H1 (cell line): ENCODE results near the gene DGCR6. TPM values are rescaled to one million over a fixed set of nuclear protein-coding genes. Genes with fewer than 3 reads are reported as not detected.

Source experiments
- CHD1 ChIP-seq: IDR thresholded peaks from 2 replicates; pipeline ENCODE4 v1.6.1; 2012; ENCODE audit warnings: low read depth, low read length, improper control_type of control experiment
- CHD2 ChIP-seq: IDR thresholded peaks from 2 replicates; pipeline ENCODE4 v1.6.1; 2012; ENCODE audit warnings: low read length, improper control_type of control experiment
- FOSL1 ChIP-seq: IDR thresholded peaks from 2 replicates; pipeline ENCODE4 v1.6.1; 2011; ENCODE audit warnings: mild to moderate bottlenecking, low read depth, low read length, moderate library complexity; ENCODE audit not compliant: insufficient read depth
- HDAC6 ChIP-seq: IDR thresholded peaks from one replicate; pipeline ENCODE4 v1.7.1; 2012; ENCODE audit warnings: low read depth, mild to moderate bottlenecking, inconsistent platforms, low read length, moderate library complexity
- KDM1A ChIP-seq: fragments of 200-600, 300-600 bp; sonication (generic); IDR thresholded peaks from 2 replicates; pipeline ENCODE4 v1.7.1; 2016; ENCODE audit warnings: mild to moderate bottlenecking, low read length, borderline replicate concordance
- PHF8 ChIP-seq: fragments of 200-600 bp; sonication (generic); conservative IDR thresholded peaks from 2 replicates; pipeline ENCODE4 v1.7.1; 2012; ENCODE audit warnings: low read depth, mild to moderate bottlenecking, inconsistent platforms, low read length, moderate library complexity
- POLR2A ChIP-seq, 2 experiments: IDR thresholded peaks; 1 replicate in 1 of 2; 2 replicates in 1 of 2; pipeline ENCODE4 v1.6.1; 2011; ENCODE audit warnings: low read depth in 2 of 2, low read length in 2 of 2, mild to moderate bottlenecking in 2 of 2; ENCODE audit errors: control extremely low read depth in 1 of 2
- SRF ChIP-seq: IDR thresholded peaks from 2 replicates; pipeline ENCODE4 v1.6.1; 2011; ENCODE audit warnings: mild to moderate bottlenecking, low read depth, low read length, moderate library complexity
- TAF1 ChIP-seq: IDR thresholded peaks from 2 replicates; pipeline ENCODE4 v1.6.1; 2011; ENCODE audit warnings: mild to moderate bottlenecking, low read depth, low read length
- polyA plus RNA-seq, 7 experiments: library from polyadenylated mRNA; depleted of rRNA in 3 of 7; stranded (reverse) in 5 of 7; unstranded in 2 of 7; fragments of >200 nt in 5 of 7; fragments of 200-250 nt in 2 of 7; gene quantifications; 1 replicate in 5 of 7; 2 replicates in 1 of 7; 4 replicates in 1 of 7; pipeline versions ENCODE4 v1.2.1 to v1.2.3, GENCODE V29; 2011 to 2013; ENCODE audit warnings: missing spikeins in 2 of 7, mixed read lengths in 2 of 7
- total RNA-seq: library from RNA; stranded (reverse); fragmentation: NEBNext Ultra II Directional; extraction: Animal tissue kit (Norgen Biotek cat#: 25700); gene quantifications from 2 replicates; pipeline ENCODE4 v1.2.1, GENCODE V29; 2021
- TF ChIP-seq, protein P1 (sequence below): IDR thresholded peaks from 2 replicates; pipeline ENCODE4 v1.6.1; 2012; ENCODE audit warnings: low read length, inconsistent platforms
- TF ChIP-seq, protein P2 (sequence below), 3 experiments: IDR thresholded peaks; 1 replicate in 2 of 3; 2 replicates in 1 of 3; pipeline versions ENCODE4 v1.5.1 to v1.6.1; 2011; ENCODE audit warnings: low read length in 3 of 3, mild to moderate bottlenecking in 3 of 3, inconsistent platforms in 2 of 3, low read depth in 1 of 3, moderate library complexity in 1 of 3; ENCODE audit not compliant: insufficient read depth in 1 of 3; ENCODE audit errors: control extremely low read depth in 1 of 3

DGCR6 gene
- total and polyA plus RNA-seq, 2 of the 8 experiments (the other 6 are each of a cell fraction or from before 2014, with no cell fraction given) = 0.82 to 1.7 TPM

DNA sequence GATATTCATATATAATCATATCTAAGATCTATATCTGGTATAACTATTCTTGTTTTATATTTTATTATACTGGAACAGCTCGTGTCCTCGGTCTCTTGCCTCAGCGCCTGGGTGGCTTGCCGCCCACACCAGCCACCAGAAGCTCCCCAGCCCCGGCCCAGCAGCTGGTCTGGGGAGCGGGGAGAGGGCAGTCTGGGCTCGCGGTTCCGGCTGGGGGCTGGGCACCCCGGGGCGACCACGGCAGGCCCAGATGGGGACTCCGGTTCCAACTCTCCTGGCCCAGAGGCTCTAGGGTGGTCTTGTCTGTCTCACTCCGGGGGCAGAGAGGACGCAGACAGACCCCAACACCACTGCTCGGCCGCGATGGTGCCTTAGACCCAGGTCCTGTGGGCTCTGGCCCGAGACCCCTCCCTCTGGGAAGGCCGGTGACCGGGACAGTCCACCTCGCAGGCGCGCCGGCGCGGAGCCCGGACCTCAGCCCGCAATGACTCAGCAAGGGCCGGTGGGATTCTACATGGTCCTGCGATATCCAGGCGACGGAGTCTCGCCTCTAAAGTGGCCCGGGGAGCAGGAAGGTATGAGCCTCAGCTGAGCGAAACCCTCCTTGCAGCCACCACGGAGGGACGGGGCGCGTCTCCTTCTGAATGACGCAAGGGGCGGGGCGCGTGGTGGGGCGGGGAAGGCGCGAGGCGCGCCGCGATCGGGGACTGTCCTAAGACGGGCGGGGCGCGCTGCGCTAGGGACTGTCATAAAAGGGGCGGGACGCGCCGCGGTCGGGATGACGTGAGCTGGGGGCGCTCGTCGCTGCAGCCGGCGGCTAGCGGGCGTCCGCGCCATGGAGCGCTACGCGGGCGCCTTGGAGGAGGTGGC is at the start of gene DGCR6 (continued):
- TF ChIP-seq TAF1 (no peak), HDAC6 (no peak), CHD1 (no peak), KDM1A (no peak), PHF8 (no peak), FOSL1 (no peak), SRF (no peak), POLR2A (IDR thresholded peaks at IDR 0.05; ENCODE audit: control extremely low read depth in 1 of 2, low read depth in 2 of 2, low read length in 2 of 2) (no peak), CHD2 (no peak)
- TF ChIP-seq, protein P1, sequence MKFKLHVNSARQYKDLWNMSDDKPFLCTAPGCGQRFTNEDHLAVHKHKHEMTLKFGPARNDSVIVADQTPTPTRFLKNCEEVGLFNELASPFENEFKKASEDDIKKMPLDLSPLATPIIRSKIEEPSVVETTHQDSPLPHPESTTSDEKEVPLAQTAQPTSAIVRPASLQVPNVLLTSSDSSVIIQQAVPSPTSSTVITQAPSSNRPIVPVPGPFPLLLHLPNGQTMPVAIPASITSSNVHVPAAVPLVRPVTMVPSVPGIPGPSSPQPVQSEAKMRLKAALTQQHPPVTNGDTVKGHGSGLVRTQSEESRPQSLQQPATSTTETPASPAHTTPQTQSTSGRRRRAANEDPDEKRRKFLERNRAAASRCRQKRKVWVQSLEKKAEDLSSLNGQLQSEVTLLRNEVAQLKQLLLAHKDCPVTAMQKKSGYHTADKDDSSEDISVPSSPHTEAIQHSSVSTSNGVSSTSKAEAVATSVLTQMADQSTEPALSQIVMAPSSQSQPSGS = no peak
- TF ChIP-seq, protein P2, sequence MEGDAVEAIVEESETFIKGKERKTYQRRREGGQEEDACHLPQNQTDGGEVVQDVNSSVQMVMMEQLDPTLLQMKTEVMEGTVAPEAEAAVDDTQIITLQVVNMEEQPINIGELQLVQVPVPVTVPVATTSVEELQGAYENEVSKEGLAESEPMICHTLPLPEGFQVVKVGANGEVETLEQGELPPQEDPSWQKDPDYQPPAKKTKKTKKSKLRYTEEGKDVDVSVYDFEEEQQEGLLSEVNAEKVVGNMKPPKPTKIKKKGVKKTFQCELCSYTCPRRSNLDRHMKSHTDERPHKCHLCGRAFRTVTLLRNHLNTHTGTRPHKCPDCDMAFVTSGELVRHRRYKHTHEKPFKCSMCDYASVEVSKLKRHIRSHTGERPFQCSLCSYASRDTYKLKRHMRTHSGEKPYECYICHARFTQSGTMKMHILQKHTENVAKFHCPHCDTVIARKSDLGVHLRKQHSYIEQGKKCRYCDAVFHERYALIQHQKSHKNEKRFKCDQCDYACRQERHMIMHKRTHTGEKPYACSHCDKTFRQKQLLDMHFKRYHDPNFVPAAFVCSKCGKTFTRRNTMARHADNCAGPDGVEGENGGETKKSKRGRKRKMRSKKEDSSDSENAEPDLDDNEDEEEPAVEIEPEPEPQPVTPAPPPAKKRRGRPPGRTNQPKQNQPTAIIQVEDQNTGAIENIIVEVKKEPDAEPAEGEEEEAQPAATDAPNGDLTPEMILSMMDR (IDR thresholded peaks at IDR 0.05; ENCODE audit: control extremely low read depth in 1 of 3, insufficient read depth in 1 of 3, low read depth in 1 of 3, low read length in 3 of 3) = no peak
